Measurements from ENCODE around the gene CENPQ. TPM values are rescaled to one million over a fixed set of nuclear protein-coding genes. Genes with fewer than 3 reads are reported as not detected.

CENPQ gene
- total and polyA plus RNA-seq, 2 experiments from 2014 or later = 20.2 to 41.5 TPM

DNA sequence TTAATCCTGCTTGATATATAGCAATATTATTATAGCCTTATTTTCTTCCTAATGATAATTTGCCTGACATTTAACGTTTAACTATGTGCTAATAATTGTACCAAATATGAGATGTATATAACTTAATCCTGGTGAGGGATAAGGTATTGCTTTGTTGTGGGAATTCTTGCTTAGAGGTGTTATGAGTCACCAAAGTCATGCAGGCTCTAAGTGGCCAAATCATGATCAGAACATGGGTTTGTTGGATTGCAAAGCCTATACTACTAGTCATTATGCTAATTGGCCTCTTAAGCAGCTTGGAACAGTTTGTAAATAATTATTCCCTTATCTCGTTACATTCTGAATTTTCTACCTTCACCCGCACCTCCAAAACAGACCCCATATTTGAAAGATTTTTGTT is 65.4 kb downstream of the CENPQ start:
- TF ChIP-seq STAT1 (IDR thresholded peaks at IDR 0.05; ENCODE audit: unreplicated experiment) = no peak
- no peak for TF ChIP-seq CREB1 (CRISPR knock-in tag; IDR thresholded peaks at IDR 0.05; ENCODE audit: low read depth)
- TF ChIP-seq, protein P1, sequence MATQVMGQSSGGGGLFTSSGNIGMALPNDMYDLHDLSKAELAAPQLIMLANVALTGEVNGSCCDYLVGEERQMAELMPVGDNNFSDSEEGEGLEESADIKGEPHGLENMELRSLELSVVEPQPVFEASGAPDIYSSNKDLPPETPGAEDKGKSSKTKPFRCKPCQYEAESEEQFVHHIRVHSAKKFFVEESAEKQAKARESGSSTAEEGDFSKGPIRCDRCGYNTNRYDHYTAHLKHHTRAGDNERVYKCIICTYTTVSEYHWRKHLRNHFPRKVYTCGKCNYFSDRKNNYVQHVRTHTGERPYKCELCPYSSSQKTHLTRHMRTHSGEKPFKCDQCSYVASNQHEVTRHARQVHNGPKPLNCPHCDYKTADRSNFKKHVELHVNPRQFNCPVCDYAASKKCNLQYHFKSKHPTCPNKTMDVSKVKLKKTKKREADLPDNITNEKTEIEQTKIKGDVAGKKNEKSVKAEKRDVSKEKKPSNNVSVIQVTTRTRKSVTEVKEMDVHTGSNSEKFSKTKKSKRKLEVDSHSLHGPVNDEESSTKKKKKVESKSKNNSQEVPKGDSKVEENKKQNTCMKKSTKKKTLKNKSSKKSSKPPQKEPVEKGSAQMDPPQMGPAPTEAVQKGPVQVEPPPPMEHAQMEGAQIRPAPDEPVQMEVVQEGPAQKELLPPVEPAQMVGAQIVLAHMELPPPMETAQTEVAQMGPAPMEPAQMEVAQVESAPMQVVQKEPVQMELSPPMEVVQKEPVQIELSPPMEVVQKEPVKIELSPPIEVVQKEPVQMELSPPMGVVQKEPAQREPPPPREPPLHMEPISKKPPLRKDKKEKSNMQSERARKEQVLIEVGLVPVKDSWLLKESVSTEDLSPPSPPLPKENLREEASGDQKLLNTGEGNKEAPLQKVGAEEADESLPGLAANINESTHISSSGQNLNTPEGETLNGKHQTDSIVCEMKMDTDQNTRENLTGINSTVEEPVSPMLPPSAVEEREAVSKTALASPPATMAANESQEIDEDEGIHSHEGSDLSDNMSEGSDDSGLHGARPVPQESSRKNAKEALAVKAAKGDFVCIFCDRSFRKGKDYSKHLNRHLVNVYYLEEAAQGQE (IDR thresholded peaks at IDR 0.05; ENCODE audit: unreplicated experiment) = no peak
- TF ChIP-seq NANOG (IDR thresholded peaks at IDR 0.05; ENCODE audit: borderline replicate concordance) = no peak
- no peak for TF ChIP-seq POLR2AphosphoS5 (IDR thresholded peaks at IDR 0.05; ENCODE audit: low read depth)
- TF ChIP-seq, protein P2, sequence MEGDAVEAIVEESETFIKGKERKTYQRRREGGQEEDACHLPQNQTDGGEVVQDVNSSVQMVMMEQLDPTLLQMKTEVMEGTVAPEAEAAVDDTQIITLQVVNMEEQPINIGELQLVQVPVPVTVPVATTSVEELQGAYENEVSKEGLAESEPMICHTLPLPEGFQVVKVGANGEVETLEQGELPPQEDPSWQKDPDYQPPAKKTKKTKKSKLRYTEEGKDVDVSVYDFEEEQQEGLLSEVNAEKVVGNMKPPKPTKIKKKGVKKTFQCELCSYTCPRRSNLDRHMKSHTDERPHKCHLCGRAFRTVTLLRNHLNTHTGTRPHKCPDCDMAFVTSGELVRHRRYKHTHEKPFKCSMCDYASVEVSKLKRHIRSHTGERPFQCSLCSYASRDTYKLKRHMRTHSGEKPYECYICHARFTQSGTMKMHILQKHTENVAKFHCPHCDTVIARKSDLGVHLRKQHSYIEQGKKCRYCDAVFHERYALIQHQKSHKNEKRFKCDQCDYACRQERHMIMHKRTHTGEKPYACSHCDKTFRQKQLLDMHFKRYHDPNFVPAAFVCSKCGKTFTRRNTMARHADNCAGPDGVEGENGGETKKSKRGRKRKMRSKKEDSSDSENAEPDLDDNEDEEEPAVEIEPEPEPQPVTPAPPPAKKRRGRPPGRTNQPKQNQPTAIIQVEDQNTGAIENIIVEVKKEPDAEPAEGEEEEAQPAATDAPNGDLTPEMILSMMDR (conservative IDR thresholded peaks at IDR 0.05; ENCODE audit: low read depth in 2 of 2) = no peak
- TF ChIP-seq, protein P3, sequence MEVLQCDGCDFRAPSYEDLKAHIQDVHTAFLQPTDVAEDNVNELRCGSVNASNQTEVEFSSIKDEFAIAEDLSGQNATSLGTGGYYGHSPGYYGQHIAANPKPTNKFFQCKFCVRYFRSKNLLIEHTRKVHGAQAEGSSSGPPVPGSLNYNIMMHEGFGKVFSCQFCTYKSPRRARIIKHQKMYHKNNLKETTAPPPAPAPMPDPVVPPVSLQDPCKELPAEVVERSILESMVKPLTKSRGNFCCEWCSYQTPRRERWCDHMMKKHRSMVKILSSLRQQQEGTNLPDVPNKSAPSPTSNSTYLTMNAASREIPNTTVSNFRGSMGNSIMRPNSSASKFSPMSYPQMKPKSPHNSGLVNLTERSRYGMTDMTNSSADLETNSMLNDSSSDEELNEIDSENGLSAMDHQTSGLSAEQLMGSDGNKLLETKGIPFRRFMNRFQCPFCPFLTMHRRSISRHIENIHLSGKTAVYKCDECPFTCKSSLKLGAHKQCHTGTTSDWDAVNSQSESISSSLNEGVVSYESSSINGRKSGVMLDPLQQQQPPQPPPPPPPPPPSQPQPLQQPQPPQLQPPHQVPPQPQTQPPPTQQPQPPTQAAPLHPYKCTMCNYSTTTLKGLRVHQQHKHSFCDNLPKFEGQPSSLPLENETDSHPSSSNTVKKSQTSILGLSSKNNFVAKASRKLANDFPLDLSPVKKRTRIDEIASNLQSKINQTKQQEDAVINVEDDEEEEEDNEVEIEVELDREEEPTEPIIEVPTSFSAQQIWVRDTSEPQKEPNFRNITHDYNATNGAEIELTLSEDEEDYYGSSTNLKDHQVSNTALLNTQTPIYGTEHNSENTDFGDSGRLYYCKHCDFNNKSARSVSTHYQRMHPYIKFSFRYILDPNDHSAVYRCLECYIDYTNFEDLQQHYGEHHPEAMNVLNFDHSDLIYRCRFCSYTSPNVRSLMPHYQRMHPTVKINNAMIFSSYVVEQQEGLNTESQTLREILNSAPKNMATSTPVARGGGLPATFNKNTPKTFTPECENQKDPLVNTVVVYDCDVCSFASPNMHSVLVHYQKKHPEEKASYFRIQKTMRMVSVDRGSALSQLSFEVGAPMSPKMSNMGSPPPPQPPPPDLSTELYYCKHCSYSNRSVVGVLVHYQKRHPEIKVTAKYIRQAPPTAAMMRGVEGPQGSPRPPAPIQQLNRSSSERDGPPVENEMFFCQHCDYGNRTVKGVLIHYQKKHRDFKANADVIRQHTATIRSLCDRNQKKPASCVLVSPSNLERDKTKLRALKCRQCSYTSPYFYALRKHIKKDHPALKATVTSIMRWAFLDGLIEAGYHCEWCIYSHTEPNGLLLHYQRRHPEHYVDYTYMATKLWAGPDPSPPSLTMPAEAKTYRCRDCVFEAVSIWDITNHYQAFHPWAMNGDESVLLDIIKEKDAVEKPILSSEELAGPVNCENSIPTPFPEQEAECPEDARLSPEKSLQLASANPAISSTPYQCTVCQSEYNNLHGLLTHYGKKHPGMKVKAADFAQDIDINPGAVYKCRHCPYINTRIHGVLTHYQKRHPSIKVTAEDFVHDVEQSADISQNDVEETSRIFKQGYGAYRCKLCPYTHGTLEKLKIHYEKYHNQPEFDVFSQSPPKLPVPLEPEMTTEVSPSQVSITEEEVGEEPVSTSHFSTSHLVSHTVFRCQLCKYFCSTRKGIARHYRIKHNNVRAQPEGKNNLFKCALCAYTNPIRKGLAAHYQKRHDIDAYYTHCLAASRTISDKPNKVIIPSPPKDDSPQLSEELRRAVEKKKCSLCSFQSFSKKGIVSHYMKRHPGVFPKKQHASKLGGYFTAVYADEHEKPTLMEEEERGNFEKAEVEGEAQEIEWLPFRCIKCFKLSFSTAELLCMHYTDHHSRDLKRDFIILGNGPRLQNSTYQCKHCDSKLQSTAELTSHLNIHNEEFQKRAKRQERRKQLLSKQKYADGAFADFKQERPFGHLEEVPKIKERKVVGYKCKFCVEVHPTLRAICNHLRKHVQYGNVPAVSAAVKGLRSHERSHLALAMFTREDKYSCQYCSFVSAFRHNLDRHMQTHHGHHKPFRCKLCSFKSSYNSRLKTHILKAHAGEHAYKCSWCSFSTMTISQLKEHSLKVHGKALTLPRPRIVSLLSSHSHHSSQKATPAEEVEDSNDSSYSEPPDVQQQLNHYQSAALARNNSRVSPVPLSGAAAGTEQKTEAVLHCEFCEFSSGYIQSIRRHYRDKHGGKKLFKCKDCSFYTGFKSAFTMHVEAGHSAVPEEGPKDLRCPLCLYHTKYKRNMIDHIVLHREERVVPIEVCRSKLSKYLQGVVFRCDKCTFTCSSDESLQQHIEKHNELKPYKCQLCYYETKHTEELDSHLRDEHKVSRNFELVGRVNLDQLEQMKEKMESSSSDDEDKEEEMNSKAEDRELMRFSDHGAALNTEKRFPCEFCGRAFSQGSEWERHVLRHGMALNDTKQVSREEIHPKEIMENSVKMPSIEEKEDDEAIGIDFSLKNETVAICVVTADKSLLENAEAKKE (CRISPR knock-in tag; IDR thresholded peaks at IDR 0.05) = no peak
- no peak for TF ChIP-seq ZNF114 (CRISPR knock-in tag; IDR thresholded peaks at IDR 0.05)
- TF ChIP-seq EZH2 (IDR thresholded peaks at IDR 0.05; ENCODE audit: low read depth, unreplicated experiment) = no peak
- TF ChIP-seq EZH2phosphoT487 (IDR thresholded peaks at IDR 0.05; ENCODE audit: unreplicated experiment) = no peak
- TF ChIP-seq, protein P4, sequence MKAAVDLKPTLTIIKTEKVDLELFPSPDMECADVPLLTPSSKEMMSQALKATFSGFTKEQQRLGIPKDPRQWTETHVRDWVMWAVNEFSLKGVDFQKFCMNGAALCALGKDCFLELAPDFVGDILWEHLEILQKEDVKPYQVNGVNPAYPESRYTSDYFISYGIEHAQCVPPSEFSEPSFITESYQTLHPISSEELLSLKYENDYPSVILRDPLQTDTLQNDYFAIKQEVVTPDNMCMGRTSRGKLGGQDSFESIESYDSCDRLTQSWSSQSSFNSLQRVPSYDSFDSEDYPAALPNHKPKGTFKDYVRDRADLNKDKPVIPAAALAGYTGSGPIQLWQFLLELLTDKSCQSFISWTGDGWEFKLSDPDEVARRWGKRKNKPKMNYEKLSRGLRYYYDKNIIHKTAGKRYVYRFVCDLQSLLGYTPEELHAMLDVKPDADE (IDR thresholded peaks at IDR 0.05) = no peak
- TF ChIP-seq JUNB (IDR thresholded peaks at IDR 0.05; ENCODE audit: unreplicated experiment) = no peak
- TF ChIP-seq ZNF331 (CRISPR knock-in tag; IDR thresholded peaks at IDR 0.05; ENCODE audit: low read depth) = no peak
- H3K4me1 ChIP-seq (ENCODE audit: insufficient read depth) = peaks cover 6% of the 10 kb centered on the region
- H3K9me2 ChIP-seq (ENCODE audit: insufficient read depth) = no peaks in the 10 kb centered on the region
- peaks cover 8% of the 10 kb centered on the region for H3K4me1 Mint-ChIP-seq
- no peaks in the 10 kb centered on the region for H3K36me3 Mint-ChIP-seq (ENCODE audit: low read depth)
- H4K20me1 ChIP-seq (replicated peaks; ENCODE audit: insufficient read depth) = no peaks in the 10 kb centered on the region
- H3K27me3 Mint-ChIP-seq (ENCODE audit: insufficient read depth, low read depth, poor library complexity) = peaks cover 3% of the 10 kb centered on the region
- H3K4me2 ChIP-seq = no peak overlapping the region
- no peak overlapping the region; the same call in 1 of the 2 replicates for H2AFZ ChIP-seq
- no peak overlapping the region for H3K4me3 ChIP-seq
- H3K27ac ChIP-seq (ENCODE audit: low read depth) = no peak overlapping the region
- no peaks in the 10 kb centered on the region for H3F3A ChIP-seq (replicated peaks; ENCODE audit: low read depth)
- no peaks in the 10 kb centered on the region for H3K79me2 ChIP-seq (replicated peaks; ENCODE audit: insufficient read depth)
- no peaks in the 10 kb centered on the region for H3K36me3 ChIP-seq (ENCODE audit: insufficient read depth)
- no peak overlapping the region for H3K27ac Mint-ChIP-seq
- no peak overlapping the region for H3K4me3 Mint-ChIP-seq
- no peaks in the 10 kb centered on the region for H3K9me3 Mint-ChIP-seq
- DNase-seq (ENCODE audit: low spot score) (no peak), ATAC-seq (no peak)
- no peaks in the 10 kb centered on the region for H3K27me3 ChIP-seq (ENCODE audit: insufficient read depth)
